GM18499 (cell line): ENCODE measurements around the gene RABEP2.
"Not testable (repeated sequence)": the region's sequence is repeated elsewhere in the genome, so short reads cannot be mapped to it uniquely, and the experiment has no call there.

ENCODE experiments used
- ATAC-seq: cut with Tn5 transposase; IDR thresholded peaks from one replicate; pipeline ENCODE4 v1.9.1; 2021; ENCODE audit warnings: moderate number of reproducible peaks; ENCODE audit not compliant: insufficient read depth, unreplicated experiment

Gene RABEP2

DNA sequence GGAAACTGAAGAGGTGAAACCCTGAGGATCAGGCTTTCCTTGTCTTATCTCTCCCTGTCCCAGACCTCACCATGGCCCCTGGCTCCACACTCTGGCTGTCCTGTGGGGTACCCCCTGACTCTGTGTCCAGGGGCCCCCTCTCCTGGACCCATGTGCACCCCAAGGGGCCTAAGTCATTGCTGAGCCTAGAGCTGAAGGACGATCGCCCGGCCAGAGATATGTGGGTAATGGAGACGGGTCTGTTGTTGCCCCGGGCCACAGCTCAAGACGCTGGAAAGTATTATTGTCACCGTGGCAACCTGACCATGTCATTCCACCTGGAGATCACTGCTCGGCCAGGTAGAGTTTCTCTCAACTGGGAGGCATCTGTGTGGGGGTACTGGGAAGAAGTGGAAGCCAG lies 8.1 kb upstream of the RABEP2 start:
- ATAC-seq: no peak

GRCh38 chr16:28932339-28933141 lies 7.5 kb upstream of the RABEP2 start:
- no peak for ATAC-seq

DNA sequence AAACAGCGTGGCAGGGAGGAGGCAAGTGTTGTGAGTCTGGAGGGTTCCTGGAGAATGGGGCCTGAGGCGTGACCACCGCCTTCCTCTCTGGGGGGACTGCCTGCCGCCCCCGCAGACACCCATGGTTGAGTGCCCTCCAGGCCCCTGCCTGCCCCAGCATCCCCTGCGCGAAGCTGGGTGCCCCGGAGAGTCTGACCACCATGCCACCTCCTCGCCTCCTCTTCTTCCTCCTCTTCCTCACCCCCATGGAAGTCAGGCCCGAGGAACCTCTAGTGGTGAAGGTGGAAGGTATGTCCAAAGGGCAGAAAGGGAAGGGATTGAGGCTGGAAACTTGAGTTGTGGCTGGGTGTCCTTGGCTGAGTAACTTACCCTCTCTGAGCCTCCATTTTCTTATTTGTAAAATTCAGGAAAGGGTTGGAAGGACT lies 6.8 kb upstream of the RABEP2 start, which contains the start of gene CD19:
Gene CD19, plus strand, starts transcription at position 171 of the 425 bp plus-strand sequence. Its CDS starts 30 bp downstream, at position 201.
- no peak for ATAC-seq

- ATAC-seq: no peak
These were observed 5.6 kb upstream of the RABEP2 start for GRCh38 chr16:28930652-28931051.

- no peak for ATAC-seq
These were observed 5.2 kb upstream of the RABEP2 start for GRCh38 chr16:28930203-28930602.

DNA sequence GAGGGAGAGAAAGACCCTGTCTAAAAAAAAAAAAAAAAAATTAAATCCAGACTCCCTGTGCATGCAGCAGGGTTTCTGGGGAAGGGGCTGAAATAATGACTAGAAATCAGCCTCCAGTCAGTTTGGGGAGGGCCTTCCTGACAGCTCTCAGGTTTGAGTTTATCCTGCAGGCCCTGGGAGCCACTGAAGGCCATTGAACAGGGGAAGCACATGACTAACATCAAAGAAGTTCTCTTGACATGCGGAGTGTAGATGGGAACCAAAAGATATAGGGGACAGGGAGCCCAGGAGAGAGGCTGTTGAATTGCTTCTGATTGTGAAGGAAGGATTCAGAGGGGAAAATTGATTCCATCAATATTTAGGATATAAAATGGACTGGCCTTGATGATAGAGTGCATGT lies 2.8 kb upstream of the RABEP2 start:
- ATAC-seq: no peak

- not testable (repeated sequence) for ATAC-seq
These were observed 1.2 kb upstream of the RABEP2 start for GRCh38 chr16:28926284-28926683.

- peak; percentile 15 for ATAC-seq
These were observed 569 bp upstream of the RABEP2 start for GRCh38 chr16:28925386-28926228.

DNA sequence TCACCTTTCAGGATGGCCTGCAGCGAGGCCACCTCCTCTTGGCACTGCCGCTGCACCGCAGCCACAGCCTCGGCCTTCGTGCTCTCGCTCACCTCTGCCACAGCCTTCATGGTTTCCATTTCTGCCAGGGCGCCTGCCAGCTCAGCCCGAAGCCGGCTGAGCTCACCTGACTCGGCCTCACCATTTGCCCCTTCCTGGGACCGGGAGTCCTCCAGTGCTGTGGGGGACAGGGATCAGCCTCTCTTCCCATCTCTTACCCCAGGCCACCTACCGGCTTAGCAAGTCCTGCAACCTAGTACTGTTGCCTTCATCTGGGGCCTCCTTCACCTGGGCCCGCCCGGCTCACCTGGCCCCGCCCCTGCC lies 658 bp downstream of the RABEP2 start:
- ATAC-seq: no peak

- ATAC-seq: peak; percentile 47
These were observed 1.2 kb downstream of the RABEP2 start for GRCh38 chr16:28923652-28924398.

- no peak for ATAC-seq
These were observed 1.8 kb downstream of the RABEP2 start for GRCh38 chr16:28923231-28923587.

- no peak for ATAC-seq
These were observed 6.3 kb downstream of the RABEP2 start for GRCh38 chr16:28918698-28919097.

GRCh38 chr16:28917095-28917494 lies 7.9 kb downstream of the RABEP2 start:
- no peak for ATAC-seq

DNA sequence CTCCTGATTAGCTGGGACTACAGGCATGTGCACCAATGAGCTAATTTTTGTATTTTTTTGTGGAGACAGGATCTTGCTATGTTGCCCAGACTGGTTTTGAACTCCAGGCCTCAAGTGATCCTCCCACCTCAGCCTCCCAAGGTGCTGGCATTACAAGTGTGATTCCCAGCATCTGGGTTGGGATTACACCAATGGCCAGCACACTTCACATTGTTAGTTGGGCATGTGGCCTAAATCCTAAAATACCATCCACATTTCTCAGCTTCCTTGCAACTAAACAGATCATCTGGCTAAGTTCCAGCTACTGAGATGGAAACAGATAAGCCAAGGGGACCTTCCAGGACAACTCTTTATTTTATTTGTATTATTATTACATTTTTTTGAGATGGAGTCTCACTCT lies 9.9 kb downstream of the RABEP2 start:
- ATAC-seq: no peak

- ATAC-seq: no peak
These were observed 10.9 kb downstream of the RABEP2 start for GRCh38 chr16:28913946-28914724.

- no peak for ATAC-seq
These were observed 12.5 kb downstream of the RABEP2 start for GRCh38 chr16:28912558-28912957.

GRCh38 chr16:28910086-28911031 lies 14.7 kb downstream of the RABEP2 start:
- no peak for ATAC-seq

DNA sequence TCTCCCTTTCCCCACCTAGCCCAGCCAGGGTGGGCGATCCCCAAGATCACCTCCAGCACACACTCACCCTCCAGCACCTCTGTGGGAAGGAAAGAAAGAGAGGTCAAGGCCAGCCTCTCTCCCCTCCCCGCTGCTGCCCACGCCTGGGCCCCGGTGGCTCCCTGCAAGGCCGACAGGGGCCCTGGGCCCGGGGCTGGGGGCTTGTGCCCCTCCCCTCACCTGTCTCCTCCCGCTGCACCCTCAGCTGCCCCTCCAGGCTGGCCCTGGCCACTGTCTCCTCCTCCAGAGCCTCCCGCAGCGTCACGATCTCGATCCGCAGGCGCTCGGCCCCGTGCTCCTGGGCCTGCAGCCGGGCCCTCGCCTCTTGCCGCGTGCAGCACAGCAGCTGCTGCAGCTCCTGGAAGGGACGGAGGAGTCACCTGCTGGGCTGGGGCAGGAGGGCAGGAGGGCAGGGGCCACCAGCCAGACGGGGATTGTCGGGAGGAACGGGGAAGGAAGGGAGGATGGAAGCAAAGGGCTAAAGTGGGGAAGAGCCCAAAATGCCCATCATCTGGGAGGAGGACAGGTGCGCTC lies 19.2 kb downstream of the RABEP2 start:
- no peak for ATAC-seq
